Muscle layer of duodenum (tissue), 2 donors: ENCODE data around the gene YY1AP1.
"Not testable (repeated sequence)": the region's sequence is repeated elsewhere in the genome, so short reads cannot be mapped to it uniquely, and the experiment has no call there.

Source experiments
- H3K27ac ChIP-seq: one replicate; pipeline ENCODE4 v1.7.0; 2013; ENCODE audit warnings: mild to moderate bottlenecking, low read length
- H3K27me3 ChIP-seq: one replicate; pipeline ENCODE4 v1.7.0; 2013; ENCODE audit warnings: low read depth, mild to moderate bottlenecking, control low read depth, low read length
- H3K36me3 ChIP-seq, 2 donors: one replicate each; pipeline ENCODE4 v1.7.0; 2013; ENCODE audit warnings: low read length in 2 of 2, control low read depth in 1 of 2, mild to moderate bottlenecking in 1 of 2; ENCODE audit not compliant: insufficient read depth in 2 of 2, control insufficient read depth in 1 of 2
- H3K4me1 ChIP-seq, 2 donors: one replicate each; pipeline ENCODE4 v1.7.0; 2013; ENCODE audit warnings: low read length in 2 of 2, mild to moderate bottlenecking in 2 of 2, control low read depth in 1 of 2, moderate library complexity in 1 of 2; ENCODE audit not compliant: insufficient read depth in 2 of 2, control insufficient read depth in 1 of 2
- H3K4me3 ChIP-seq, 2 donors: one replicate each; pipeline ENCODE4 v1.7.0; 2013; ENCODE audit warnings: low read length in 2 of 2, low read depth in 1 of 2, mild to moderate bottlenecking in 1 of 2
- H3K9me3 ChIP-seq, 2 donors: one replicate each; pipeline ENCODE4 v1.7.0; 2013; ENCODE audit warnings: low read length in 2 of 2, control low read depth in 1 of 2, mild to moderate bottlenecking in 1 of 2; ENCODE audit not compliant: control insufficient read depth in 1 of 2
- donor health status: healthy.

YY1AP1 gene

GRCh38 chr1:155709391-155709790 lies 20.8 kb upstream of the YY1AP1 start:
- no peaks in the 10 kb centered on the region for H3K9me3 ChIP-seq
- H3K27ac ChIP-seq = no peak overlapping the region
- H3K27me3 ChIP-seq = no peaks in the 10 kb centered on the region
- peaks cover 0 to 4% of the 10 kb centered on the region in 2 donors for H3K4me1 ChIP-seq
- peaks cover 0 to 3% of the 10 kb centered on the region in 2 donors for H3K36me3 ChIP-seq
- no peak overlapping the region for H3K4me3 ChIP-seq

GRCh38 chr1:155706139-155706538 lies 17.6 kb upstream of the YY1AP1 start:
- no peaks in the 10 kb centered on the region for H3K36me3 ChIP-seq
- no peaks in the 10 kb centered on the region for H3K4me1 ChIP-seq
- no peak overlapping the region for H3K27ac ChIP-seq
- H3K9me3 ChIP-seq = no peaks in the 10 kb centered on the region
- H3K27me3 ChIP-seq = no peaks in the 10 kb centered on the region
- H3K4me3 ChIP-seq = no peak overlapping the region

GRCh38 chr1:155704414-155704813 lies 15.8 kb upstream of the YY1AP1 start:
- H3K4me1 ChIP-seq, H3K27ac ChIP-seq, H3K36me3 ChIP-seq, H3K9me3 ChIP-seq, H3K27me3 ChIP-seq, H3K4me3 ChIP-seq: not testable (repeated sequence)

- no peak overlapping the region for H3K27ac ChIP-seq
- H3K36me3 ChIP-seq = no peaks in the 10 kb centered on the region
- H3K27me3 ChIP-seq = no peaks in the 10 kb centered on the region
- no peaks in the 10 kb centered on the region for H3K4me1 ChIP-seq
- no peaks in the 10 kb centered on the region for H3K9me3 ChIP-seq
- H3K4me3 ChIP-seq = no peak overlapping the region
These were observed 14.6 kb upstream of the YY1AP1 start for GRCh38 chr1:155703216-155703615.

GRCh38 chr1:155701675-155702074 lies 13.1 kb upstream of the YY1AP1 start:
- H3K27ac ChIP-seq, H3K36me3 ChIP-seq, H3K9me3 ChIP-seq, H3K27me3 ChIP-seq, H3K4me1 ChIP-seq, H3K4me3 ChIP-seq: not testable (repeated sequence)

- H3K4me3 ChIP-seq, H3K27me3 ChIP-seq, H3K9me3 ChIP-seq, H3K36me3 ChIP-seq, H3K27ac ChIP-seq: not testable (repeated sequence)
- H3K4me1 ChIP-seq = peaks cover 0 to 10% of the 10 kb centered on the region in 2 donors
These were observed 10.5 kb upstream of the YY1AP1 start for GRCh38 chr1:155699062-155699461.

- H3K9me3 ChIP-seq = no peaks in the 10 kb centered on the region
- no peak overlapping the region for H3K4me3 ChIP-seq
- no peaks in the 10 kb centered on the region for H3K36me3 ChIP-seq
- H3K4me1 ChIP-seq = peaks cover 0 to 10% of the 10 kb centered on the region in 2 donors
- no peaks in the 10 kb centered on the region for H3K27me3 ChIP-seq
- no peak overlapping the region for H3K27ac ChIP-seq
These were observed 9.9 kb upstream of the YY1AP1 start for GRCh38 chr1:155698382-155699038.

GRCh38 chr1:155697616-155698015 lies 9.0 kb upstream of the YY1AP1 start:
- H3K4me1 ChIP-seq = peaks cover 0 to 10% of the 10 kb centered on the region in 2 donors
- H3K27ac ChIP-seq, H3K36me3 ChIP-seq, H3K9me3 ChIP-seq, H3K4me3 ChIP-seq, H3K27me3 ChIP-seq: not testable (repeated sequence)

- Histone ChIP-seq H3K27me3 (no peaks in the 10 kb centered on the region), H3K36me3 (peaks cover 0 to 4% of the 10 kb centered on the region in 2 donors), H3K27ac (no peak overlapping the region), H3K4me1 (peaks cover 0 to 10% of the 10 kb centered on the region in 2 donors), H3K9me3 (no peaks in the 10 kb centered on the region), H3K4me3 (no peak overlapping the region)
These were observed 8.5 kb upstream of the YY1AP1 start for GRCh38 chr1:155697046-155697445.

GRCh38 chr1:155696524-155696923 lies 8.0 kb upstream of the YY1AP1 start:
- Histone ChIP-seq H3K4me1 (peaks cover 0 to 10% of the 10 kb centered on the region in 2 donors), H3K4me3 (no peak overlapping the region), H3K36me3 (peaks cover 3 to 4% of the 10 kb centered on the region in 2 donors), H3K27ac (no peak overlapping the region), H3K27me3 (no peaks in the 10 kb centered on the region), H3K9me3 (no peaks in the 10 kb centered on the region)

- Histone ChIP-seq H3K27ac (no peak overlapping the region), H3K27me3 (no peaks in the 10 kb centered on the region), H3K9me3 (no peaks in the 10 kb centered on the region), H3K36me3 (peaks cover 4 to 10% of the 10 kb centered on the region in 2 donors), H3K4me1 (peaks cover 0 to 11% of the 10 kb centered on the region in 2 donors), H3K4me3 (no peak overlapping the region)
These were observed 7.0 kb upstream of the YY1AP1 start for GRCh38 chr1:155695608-155696007.

GRCh38 chr1:155695072-155695471 lies 6.5 kb upstream of the YY1AP1 start:
- Histone ChIP-seq H3K27ac (no peak overlapping the region), H3K4me3 (no peak overlapping the region)

More at GRCh38 chr1:155695072-155695471, 6.5 kb upstream of the YY1AP1 start:
- no peaks in the 10 kb centered on the region for H3K9me3 ChIP-seq
- H3K27me3 ChIP-seq = no peaks in the 10 kb centered on the region
- H3K4me1 ChIP-seq = peaks cover 0 to 17% of the 10 kb centered on the region in 2 donors
- peaks cover 4 to 10% of the 10 kb centered on the region in 2 donors for H3K36me3 ChIP-seq
